Colon (tissue), 2 donors: Measurements from ENCODE around the gene IER2.

Source experiments
- FAIRE-seq: peaks from 2 replicates; lab custom pipeline; 2012; peaks lifted over from hg19 to GRCh38; lab: Jason Lieb, UNC
- donor health status: control.
- donor health status: control.

IER2 gene

GRCh38 chr19:13118424-13119193 lies 31.6 kb upstream of the IER2 start:
- FAIRE-seq = no peak

DNA sequence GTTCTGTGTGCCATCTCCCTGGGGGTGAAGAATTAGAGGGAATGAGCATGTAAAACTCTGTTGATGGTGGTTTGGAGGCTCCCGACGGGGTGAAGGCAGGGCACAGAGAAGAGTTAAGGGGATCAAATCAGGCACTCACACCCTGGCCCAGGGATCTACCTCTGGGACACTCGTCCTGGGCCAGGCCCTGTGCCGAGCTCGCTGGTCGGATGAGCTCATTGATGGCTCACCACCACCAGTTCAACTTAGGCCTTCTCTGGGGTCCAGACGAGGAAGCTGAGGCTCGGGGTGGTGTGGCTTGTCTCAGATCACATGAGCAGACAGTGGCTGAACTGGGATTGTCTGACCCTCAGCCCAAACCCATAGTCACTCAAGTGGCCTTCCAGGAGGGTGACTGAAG lies 30.6 kb upstream of the IER2 start:
- FAIRE-seq = no peak

DNA sequence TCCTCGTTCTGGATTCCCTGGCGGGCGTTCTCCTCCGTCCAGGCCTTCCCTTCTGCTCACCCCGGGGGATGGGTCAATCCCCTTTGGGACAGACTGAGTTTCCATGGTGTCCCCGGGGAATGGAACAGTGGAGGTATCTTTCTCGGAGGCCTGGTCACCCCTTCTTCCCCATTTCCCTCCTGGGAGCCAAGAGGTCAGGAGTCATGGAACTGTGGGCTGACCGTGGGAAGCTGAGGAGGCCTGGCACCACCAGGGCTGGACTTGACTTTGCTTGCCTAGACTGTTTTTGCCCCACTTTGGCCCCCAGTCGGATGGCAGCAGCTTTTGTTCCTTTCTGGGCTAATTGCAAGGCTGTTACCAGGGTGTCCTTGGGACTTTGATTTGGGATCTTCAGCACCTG lies 30.2 kb upstream of the IER2 start:
- FAIRE-seq = no peak

DNA sequence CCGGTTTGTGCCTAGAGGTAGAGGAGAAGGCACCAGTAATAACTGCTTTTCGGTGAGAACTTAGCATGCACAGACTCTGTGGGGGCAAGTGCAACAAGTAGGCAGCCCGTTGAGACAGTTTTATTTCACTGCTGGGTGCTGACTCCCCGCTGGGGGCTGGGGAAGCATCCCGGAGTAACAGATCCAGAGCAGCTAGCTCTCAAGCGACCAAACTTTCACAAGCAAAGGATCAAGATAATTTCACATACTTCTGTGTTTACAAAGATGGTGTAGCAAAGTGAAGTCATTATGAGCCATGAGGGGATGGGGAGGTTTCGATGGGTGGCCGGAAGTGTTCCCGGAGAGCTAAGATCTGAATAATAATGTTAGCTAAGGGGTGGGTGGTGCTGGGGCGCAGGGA lies 29.4 kb upstream of the IER2 start:
- no peak for FAIRE-seq

DNA sequence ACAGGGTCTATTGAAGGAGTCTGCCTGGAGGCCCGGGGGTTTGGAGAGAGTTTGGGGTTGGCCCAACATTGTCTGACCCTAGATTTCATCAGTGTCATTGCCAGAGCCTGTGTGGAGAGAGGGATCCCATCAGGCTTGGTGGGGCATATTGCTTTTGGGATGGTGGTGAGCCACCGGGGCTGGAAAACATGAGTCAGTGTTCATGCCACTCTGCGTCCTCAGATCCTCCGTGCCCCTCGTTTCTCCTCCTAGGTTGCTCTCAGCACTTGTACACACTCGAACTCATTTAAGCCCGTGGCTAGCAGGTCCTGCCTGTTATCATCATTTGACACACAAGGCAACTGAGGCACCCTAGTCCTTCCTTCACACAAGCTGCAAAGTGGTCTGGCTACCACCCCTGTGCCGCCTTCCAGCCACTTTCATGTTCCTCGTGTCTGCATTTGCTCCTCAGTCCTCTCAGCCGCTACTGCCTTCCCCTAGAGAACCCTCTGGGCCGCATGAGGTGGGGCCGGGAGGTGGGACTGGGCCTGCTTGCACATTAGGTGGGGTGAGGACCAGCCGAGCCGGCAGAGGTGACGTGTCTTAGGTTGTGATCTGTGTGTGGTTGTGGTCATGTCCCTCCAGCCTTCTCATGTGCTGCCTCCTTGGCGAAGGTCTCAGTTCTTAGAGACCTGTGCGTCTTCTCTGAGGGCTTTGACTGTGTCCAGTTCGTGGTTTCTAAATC lies 28.5 kb upstream of the IER2 start:
- no peak for FAIRE-seq

DNA sequence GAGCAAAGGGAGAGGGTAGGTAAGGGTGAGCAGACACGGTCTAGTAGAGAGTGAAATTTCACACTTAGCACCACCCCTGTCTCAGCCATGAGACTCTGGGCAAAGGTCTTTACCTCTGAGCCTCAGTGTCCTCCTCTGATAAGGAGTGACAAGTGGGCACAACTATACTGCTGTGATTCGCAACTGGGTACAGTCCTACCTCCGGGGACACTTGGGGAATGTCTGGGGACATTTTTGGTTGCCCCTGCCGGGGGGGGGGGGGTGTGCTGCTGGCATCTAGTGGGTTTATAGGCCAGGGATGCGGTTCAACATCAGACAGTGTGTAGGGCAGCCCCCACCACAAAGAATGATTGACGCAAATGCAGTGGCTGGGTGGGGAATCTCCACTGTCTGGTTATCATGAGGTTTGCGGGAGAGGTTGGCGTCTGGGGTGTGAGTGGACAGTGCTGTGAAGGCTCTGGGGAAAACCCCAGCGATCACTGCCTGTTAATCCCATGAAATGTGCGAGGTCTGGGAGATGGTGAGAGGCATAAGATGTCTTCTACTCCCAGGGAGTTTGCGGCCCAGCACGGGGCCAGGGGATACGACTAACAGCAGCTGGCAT lies 27.8 kb upstream of the IER2 start:
- no peak for FAIRE-seq

DNA sequence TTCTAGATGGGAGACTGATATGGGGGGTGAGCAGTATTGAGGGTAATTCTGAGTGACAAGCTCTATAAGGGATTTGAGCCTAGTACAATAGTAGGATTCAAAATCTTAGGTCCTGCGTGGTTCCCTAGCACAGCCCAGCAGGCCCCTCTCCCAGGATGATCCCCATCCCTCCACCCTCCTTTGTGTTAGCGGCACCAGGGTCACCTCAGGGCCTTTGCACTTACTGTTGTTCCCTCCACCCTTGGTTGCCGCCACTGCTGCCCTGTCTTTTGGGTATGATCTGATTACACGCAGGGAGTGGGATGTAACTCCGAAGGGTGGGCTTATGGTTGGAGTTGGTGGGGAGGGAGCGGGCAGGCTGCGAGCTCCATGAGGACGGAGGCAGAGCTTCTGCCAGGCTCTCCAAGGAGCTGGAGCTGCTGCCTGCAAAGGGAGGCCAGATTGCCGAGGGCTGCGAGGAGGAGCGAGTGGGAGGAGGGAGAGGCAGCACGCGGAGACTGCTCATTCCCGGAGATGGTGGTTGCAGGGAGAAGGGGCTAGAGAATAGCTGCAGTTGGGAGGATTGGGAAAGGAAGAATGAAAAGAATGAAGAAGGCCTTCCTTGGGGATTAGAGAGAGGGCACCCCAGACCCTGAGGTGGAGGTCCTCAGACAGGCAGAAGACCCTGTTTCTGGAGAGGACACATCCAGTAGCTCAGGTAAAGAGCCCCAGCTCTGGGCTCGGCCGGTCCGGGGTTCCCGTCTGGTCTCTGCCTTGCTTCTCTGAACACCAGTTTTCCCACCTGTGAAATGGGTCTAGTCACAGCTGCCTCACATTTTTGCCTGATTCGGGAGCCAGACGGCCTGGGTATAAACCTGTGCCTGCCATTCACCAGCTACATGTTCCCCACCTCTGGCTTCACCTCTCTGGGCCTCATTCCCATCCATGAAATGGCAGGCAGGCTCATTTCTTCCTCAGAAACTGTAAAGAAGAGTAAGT lies 26.9 kb upstream of the IER2 start:
- FAIRE-seq = no peak

- FAIRE-seq = no peak
These were observed 23.2 kb upstream of the IER2 start for GRCh38 chr19:13127051-13127450.

- FAIRE-seq = no peak
These were observed 22.2 kb upstream of the IER2 start for GRCh38 chr19:13127811-13128575.

DNA sequence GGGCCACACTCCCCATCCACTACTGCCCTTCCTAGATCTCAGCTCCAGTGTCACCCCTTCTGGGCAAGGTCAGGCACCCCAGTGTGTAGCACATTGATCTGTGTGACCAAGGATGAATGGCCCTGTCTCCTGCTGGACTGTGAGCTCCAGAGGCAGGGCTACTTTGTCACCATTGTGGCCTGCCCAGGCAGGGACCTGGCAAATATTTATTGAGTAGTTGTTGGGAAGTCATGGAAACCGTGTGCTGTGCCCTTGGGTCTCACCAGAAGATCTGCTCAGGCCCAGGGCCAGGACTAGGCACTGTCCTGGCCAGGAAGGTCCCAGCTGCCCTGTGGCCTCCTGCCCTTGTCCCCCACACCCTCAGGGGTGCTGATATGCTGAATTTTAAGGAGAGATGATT lies 21.6 kb upstream of the IER2 start:
- no peak for FAIRE-seq

DNA sequence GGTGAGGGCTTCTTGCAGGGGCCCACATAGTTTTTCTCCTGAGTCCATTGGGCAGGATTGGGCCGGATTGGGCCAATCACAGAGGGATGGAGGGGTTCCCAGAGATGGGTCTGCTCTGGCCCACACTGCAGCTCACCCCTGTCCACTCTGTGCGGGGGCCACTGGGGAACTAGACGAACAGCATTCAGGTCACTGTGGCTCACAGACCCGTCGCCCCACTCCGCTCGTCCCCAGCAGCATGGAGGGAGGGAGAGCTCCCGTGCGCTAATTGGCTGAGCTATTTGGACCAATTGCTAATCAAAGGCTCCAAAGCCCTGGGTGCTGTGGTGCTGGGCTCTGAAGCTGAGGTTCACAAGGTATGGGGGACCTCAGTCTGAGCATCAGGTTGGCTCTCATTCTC lies 20.8 kb upstream of the IER2 start:
- FAIRE-seq = no peak

DNA sequence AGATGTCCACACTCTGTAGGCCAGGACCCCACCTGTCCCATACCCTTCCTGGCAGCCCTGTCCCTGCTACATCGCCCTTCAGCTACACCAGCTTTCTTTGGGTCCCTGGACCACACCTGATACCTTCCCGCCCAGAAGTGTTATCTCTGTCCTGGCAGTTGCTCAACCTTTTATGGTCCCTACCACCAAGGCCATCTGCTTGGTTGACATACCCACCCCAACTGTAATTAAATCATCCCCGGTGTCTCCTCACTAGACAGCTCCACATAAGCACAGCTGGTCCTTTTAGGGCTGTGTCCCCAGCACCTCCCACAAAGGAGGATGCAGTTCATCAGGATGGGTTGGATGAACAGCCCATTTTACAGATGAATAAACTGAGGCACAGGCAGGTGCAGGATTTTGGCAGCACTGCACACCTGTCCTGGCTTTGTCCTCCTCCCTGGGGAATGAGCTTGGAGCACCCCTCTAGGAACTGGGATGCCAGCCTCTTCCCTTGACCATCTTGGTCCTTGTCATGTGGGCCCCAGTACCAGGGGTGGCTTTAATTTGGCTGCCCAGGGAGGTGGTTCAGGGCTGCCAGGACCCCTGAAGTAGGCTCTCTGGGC lies 19.2 kb upstream of the IER2 start:
- FAIRE-seq = no peak

GRCh38 chr19:13132471-13133180 lies 17.6 kb upstream of the IER2 start:
- no peak for FAIRE-seq

GRCh38 chr19:13133241-13133870 lies 16.9 kb upstream of the IER2 start:
- no peak for FAIRE-seq

DNA sequence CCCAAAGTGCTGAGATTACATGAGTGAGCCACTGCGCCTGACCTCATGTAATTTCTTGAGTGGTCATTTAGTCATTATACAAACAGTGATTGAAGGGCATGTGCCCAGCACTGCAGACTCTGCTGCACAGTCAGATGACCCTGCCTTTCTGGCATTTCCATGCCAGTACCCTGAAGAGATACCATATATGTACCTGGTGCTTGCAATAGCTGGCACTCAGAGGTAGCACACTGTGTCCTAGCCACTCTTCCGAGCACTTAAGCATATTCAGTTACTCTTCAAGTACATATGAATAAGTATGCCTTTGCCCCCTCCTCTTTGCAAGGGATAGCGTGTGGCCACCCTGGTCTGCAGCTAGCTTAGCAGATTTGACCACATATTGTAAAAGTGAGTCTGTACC lies 15.6 kb upstream of the IER2 start:
- FAIRE-seq = no peak

DNA sequence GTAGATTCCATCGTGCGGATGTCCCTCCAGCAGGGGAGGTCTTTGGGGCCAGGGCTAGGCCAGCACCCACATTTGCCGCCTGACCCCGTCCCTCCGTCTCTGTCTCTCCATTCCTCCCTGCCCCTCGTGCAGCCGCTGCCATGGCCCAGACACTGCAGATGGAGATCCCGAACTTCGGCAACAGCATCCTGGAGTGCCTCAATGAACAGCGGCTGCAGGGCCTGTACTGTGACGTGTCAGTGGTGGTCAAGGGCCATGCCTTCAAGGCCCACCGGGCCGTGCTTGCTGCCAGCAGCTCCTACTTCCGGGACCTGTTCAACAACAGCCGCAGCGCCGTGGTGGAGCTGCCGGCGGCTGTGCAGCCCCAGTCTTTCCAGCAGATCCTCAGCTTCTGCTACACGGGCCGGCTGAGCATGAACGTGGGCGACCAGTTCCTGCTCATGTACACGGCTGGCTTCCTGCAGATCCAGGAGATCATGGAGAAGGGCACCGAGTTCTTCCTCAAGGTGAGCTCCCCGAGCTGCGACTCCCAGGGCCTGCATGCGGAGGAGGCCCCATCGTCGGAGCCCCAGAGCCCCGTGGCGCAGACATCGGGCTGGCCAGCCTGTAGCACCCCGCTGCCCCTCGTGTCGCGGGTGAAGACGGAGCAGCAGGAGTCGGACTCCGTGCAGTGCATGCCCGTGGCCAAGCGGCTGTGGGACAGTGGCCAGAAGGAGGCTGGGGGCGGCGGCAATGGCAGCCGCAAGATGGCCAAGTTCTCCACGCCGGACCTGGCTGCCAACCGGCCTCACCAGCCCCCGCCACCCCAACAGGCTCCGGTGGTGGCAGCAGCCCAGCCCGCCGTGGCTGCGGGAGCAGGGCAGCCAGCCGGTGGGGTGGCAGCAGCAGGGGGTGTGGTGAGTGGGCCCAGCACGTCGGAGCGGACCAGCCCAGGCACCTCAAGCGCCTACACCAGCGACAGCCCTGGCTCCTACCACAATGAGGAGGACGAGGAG lies 14.8 kb upstream of the IER2 start:
- FAIRE-seq = no peak

DNA sequence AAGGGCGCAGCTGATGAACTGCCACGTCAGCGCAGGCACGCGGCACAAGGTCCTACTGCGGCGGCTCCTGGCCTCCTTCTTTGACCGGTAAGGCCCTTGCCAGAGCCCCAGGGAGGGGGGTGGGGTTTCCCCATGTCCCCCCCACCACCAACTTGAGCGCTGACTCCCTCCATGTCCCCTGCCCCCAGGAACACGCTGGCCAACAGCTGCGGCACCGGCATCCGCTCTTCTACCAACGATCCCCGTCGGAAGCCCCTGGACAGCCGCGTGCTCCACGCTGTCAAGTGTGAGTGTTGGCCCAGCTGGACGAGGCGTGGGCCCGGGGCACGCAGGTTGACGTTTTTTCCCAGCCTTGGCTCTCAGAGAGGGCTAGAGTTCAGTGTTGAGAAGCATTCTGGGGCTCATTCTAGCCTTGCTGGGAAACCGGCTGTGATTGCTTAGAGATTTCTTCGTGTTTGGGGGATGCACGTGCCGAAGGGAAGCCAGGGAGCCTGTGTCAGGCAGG lies 12.9 kb upstream of the IER2 start:
- FAIRE-seq = no peak

DNA sequence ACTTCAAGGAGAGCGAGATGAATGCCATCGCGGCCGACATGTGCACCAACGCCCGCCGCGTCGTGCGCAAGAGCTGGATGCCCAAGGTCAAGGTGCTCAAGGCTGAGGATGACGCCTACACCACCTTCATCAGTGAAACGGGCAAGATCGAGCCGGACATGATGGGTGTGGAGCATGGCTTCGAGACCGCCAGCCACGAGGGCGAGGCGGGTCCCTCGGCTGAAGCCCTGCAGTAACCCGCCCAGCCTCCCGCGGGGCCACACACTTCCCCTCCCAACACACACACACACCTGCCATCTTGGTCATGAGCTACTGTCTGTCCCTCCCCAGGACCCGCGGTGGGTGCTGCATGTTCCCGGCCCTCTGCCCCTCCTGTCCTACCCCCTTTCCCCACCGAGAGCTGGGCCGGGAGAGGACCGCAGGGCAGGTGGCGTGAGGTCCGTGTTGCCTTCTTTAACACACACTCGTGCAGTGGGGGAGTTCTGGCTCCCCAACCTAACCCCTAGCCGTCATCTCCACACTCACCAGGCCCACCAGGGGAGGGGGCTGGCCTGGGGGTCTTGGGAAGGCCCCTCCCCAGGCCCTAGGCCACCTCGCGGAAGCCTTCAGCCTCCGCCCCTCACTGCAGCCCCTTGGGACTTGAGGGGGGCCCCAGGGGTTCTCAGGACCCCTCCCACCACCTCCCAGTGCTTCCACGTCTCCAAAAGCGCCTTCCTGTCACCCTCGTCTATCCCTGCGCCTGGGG lies 11.9 kb upstream of the IER2 start:
- no peak for FAIRE-seq
